Muscle layer of colon (tissue), 2 donors: ENCODE measurements around the gene GPC3.

ENCODE experiments used
- H3K27ac ChIP-seq: one replicate; pipeline ENCODE4 v1.7.0; 2013; ENCODE audit warnings: low read depth, mild to moderate bottlenecking, low read length, moderate library complexity
- H3K27me3 ChIP-seq, 2 donors: one replicate each; pipeline ENCODE4 v1.7.0; 2013; ENCODE audit warnings: low read length in 2 of 2, mild to moderate bottlenecking in 2 of 2; ENCODE audit not compliant: insufficient read depth in 2 of 2, control insufficient read depth in 1 of 2
- H3K36me3 ChIP-seq: one replicate; pipeline ENCODE4 v1.7.0; 2013; ENCODE audit warnings: mild to moderate bottlenecking, low read length; ENCODE audit not compliant: insufficient read depth
- H3K4me1 ChIP-seq: one replicate; pipeline ENCODE4 v1.7.0; 2013; ENCODE audit warnings: mild to moderate bottlenecking, low read length; ENCODE audit not compliant: insufficient read depth
- H3K4me3 ChIP-seq, 2 donors: one replicate each; pipeline ENCODE4 v1.7.0; 2013; ENCODE audit warnings: low read length in 2 of 2, low read depth in 1 of 2, mild to moderate bottlenecking in 1 of 2, moderate library complexity in 1 of 2
- H3K9ac ChIP-seq: one replicate; pipeline ENCODE4 v1.7.0; 2013; ENCODE audit warnings: low read length
- H3K9me3 ChIP-seq: one replicate; pipeline ENCODE4 v1.7.0; 2013; ENCODE audit warnings: mild to moderate bottlenecking, low read length
- donor health status: abdominal sarcoma.
- donor health status: Adenocarcinoma of cecum.

The GPC3 gene

DNA sequence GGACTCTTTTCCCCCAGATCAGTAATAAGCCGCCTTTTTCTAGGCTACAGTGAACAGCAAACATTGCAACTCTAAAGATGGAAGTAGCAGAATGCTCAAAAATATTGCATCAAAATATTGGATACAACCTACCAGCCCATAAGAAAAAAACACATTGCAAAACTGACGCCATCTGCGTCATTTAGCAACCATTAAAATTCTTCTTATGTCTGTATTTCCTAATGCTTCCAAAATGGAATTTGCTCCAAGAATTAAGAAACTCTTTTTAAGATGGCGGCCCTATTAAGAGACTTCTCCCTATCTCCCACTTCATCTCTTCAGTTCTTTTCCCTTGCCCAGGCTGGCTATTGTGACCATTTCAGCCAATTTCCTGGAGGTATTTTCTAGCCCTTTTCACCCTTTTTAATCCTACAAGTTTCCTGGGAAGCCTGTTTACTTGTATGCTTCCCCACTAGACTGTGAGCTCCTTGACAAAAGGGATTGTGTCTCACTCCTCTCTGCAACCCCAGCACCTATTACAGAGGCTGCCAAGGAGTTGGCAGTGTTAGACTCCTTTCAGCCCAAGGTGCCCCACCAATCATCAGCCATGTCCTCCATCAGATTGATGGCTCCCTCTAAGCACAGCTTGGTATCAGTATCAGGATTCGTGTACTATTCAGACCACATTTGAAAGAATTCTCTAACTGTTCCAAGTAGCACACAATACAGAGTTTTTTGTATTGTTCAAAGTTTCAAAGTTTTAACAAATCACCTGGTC, 4.4 kb downstream of the GPC3 start:
- no peaks in the 10 kb centered on the region for H3K36me3 ChIP-seq
- no peak overlapping the region for H3K9ac ChIP-seq
- no peak overlapping the region for H3K4me3 ChIP-seq
- H3K9me3 ChIP-seq = no peaks in the 10 kb centered on the region
- H3K27ac ChIP-seq = no peak overlapping the region
- no peaks in the 10 kb centered on the region for H3K4me1 ChIP-seq
- H3K27me3 ChIP-seq = peaks cover 0 to 19% of the 10 kb centered on the region in 2 donors

DNA sequence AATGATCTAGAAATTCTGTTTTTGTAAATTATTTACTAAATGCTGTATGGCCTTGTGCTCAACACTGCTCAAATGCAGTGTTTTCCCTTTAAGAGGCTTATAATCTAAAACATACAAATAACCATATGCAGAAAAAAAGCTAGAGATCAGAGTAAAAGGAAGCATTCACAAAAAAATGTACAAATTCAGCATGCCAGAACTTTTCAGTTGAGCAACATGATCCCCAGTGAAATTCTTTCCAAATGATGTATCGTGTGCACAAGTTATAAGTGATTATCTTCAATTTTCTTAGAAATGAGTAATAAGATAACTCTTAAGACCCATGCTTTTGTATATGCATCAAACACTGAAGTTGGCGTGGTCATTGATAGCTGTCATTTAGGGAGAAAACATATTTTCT, 5.0 kb downstream of the GPC3 start:
- H3K36me3 ChIP-seq = no peaks in the 10 kb centered on the region
- H3K9ac ChIP-seq = no peak overlapping the region
- no peaks in the 10 kb centered on the region for H3K9me3 ChIP-seq
- H3K4me1 ChIP-seq = no peaks in the 10 kb centered on the region
- peaks cover 0 to 15% of the 10 kb centered on the region in 2 donors for H3K27me3 ChIP-seq
- H3K27ac ChIP-seq = no peak overlapping the region
- no peak overlapping the region for H3K4me3 ChIP-seq

DNA sequence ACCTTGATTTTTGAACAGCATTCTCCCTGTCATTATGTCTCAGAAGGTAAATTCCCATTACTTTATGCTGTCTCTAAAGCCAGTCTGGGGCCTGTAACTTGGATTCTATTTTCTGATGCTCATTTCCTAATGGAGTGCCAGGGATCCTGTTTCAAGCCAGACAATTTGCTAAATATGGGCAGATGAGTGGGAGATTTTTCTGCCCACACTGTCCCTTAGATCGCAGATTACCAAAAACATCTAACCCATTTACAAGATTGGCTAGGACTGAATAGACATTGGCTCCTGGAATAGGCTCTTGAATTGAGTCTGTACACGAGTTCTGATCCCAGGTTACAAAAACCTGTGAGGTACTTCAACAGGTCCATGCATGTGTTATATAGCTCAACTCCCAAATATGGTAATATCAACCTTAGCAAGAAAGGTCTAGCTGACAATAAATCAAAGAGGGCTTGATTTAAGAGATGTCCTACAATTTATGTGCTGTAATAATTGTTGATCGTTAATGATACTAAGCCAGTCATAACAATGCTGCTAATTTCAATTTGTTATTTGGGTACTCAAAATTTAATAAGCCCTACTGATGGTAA, 5.7 kb downstream of the GPC3 start:
- peaks cover 0 to 10% of the 10 kb centered on the region in 2 donors for H3K27me3 ChIP-seq
- no peak overlapping the region for H3K9ac ChIP-seq
- no peaks in the 10 kb centered on the region for H3K4me1 ChIP-seq
- no peaks in the 10 kb centered on the region for H3K36me3 ChIP-seq
- H3K4me3 ChIP-seq = no peak overlapping the region
- no peaks in the 10 kb centered on the region for H3K9me3 ChIP-seq
- H3K27ac ChIP-seq = no peak overlapping the region

DNA sequence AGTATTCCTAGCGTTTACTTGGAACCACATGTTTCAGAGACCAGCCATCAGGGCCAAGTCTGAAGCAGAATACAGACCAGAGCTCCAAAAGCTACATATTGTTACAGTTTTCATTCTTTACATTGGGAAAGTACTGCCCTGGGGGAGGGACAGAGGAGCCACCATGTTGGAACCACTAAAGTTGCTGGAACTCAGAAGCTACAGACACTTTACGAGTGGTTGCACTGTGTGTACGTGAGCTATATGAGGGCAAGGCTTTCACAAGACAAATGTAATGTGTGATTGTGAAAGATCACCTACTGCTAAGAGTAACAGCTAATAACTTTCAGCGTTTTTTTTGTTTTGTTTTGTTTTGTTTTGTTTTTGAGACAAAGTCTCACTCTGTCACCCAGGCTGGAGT, 11.7 kb downstream of the GPC3 start:
- H3K27me3 ChIP-seq = peaks cover 0 to 4% of the 10 kb centered on the region in 2 donors
- no peak overlapping the region for H3K27ac ChIP-seq
- H3K4me3 ChIP-seq = no peak overlapping the region
- no peaks in the 10 kb centered on the region for H3K4me1 ChIP-seq
- H3K36me3 ChIP-seq = no peaks in the 10 kb centered on the region
- H3K9ac ChIP-seq = no peak overlapping the region
- H3K9me3 ChIP-seq = no peaks in the 10 kb centered on the region

DNA sequence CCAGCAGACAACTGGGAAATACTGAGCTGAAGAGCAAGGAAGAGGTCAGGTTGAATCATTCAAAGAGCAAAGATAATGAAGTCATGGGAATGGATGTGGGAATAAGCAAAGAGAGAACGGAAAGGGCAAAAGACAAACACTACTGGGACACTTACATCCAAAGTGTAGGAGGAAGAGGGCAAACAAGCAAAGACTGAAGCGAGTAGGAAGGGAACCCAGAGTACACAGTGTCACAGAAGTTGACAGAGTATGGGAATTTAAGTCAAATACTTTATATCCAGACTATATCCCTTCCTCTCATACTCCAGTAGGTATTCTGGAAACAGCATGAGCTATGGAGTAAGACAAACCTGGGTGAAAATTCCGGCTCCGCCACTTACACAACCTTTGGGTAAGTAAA, 12.5 kb downstream of the GPC3 start:
- no peak overlapping the region for H3K27ac ChIP-seq
- H3K27me3 ChIP-seq = peaks cover 0 to 4% of the 10 kb centered on the region in 2 donors
- H3K4me1 ChIP-seq = no peaks in the 10 kb centered on the region
- H3K9ac ChIP-seq = no peak overlapping the region
- no peaks in the 10 kb centered on the region for H3K36me3 ChIP-seq
- no peaks in the 10 kb centered on the region for H3K9me3 ChIP-seq
- H3K4me3 ChIP-seq = no peak overlapping the region

DNA sequence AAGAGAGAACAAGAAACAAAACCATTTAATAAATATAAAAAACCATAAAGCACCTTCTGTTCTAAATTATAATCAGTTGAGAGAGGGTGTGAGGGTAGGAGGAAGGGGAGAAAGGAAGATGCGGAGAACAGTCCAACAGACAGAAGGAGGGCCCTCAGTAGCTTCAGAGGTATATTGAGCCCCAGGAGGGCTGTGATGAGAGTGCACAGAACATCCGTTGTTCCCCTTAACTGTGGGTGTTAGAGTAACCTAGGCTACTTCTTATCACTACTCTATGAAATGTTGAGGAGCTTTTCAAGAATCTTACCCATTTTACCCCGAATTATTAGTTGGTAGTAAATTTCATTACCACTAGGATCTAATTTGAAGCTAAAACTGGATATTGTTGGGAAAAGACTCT, 13.8 kb downstream of the GPC3 start:
- Histone ChIP-seq H3K9me3 (no peaks in the 10 kb centered on the region), H3K9ac (no peak overlapping the region), H3K4me1 (no peaks in the 10 kb centered on the region), H3K36me3 (no peaks in the 10 kb centered on the region), H3K27me3 (peaks cover 0 to 4% of the 10 kb centered on the region in 2 donors), H3K27ac (no peak overlapping the region), H3K4me3 (no peak overlapping the region)

DNA sequence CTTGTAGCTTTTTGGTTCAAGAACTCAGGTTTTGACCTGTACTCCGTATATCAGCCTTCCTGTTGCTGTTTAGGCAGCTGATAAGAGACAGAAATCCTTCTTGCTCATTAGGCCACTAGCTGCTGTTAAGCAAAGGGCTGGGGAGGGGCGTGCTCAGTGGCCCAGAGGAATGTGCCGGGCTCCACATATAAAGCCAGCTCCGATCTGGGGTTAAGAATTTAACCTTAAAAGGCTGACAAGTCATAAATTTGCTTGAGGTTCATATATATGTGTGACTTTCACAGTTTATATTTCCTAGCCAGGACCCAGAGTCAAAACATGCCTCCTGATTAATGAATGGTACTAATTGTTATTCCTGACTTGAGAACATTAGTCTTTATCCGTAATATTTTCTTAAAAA, 15.3 kb downstream of the GPC3 start:
- Histone ChIP-seq H3K4me3 (no peak overlapping the region), H3K4me1 (no peaks in the 10 kb centered on the region), H3K9me3 (no peaks in the 10 kb centered on the region), H3K27ac (no peak overlapping the region), H3K36me3 (no peaks in the 10 kb centered on the region), H3K27me3 (peaks cover 3 to 4% of the 10 kb centered on the region in 2 donors), H3K9ac (no peak overlapping the region)

DNA sequence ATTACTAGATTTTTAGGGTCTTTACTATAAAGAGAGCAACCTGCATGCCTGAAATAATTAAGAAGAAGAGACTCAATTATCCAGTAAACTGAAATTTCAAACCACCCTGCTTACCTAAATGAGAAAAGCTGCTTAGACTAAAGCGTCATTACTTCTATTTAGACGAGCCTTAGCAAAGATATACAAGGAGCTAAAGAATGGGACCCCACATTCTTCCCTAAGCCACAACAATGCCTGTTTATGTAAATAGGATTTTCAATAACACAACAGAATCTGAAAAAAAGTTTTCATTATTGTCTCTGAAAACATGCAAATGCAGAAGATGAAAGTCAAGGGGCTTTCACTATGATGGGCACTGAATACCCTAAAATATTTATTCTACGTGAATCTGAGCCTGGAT, 16.2 kb downstream of the GPC3 start:
- H3K27ac ChIP-seq = no peak overlapping the region
- peaks cover 4% of the 10 kb centered on the region in 2 donors for H3K27me3 ChIP-seq
- no peaks in the 10 kb centered on the region for H3K4me1 ChIP-seq
- H3K4me3 ChIP-seq = no peak overlapping the region
- no peaks in the 10 kb centered on the region for H3K9me3 ChIP-seq
- H3K9ac ChIP-seq = no peak overlapping the region
- no peaks in the 10 kb centered on the region for H3K36me3 ChIP-seq

DNA sequence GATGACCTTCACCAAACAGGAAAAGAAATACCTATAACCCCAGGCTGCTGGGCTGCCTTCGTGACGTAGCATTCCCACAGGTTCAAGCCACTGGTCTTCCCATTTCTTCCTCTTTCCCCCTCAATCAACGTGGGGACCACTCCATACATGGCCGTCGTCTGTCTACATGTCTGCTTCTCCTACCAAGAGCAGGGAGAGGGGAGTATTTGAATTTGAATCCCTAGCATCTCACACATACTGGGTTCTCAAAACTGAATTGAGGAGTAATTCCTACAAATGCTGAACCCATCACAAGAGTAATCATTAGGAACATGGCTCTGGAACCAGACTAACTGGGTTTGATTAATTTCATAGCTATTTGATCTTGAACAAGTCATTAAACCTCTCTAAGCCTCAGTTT, 17.3 kb downstream of the GPC3 start:
- Histone ChIP-seq H3K9me3 (no peaks in the 10 kb centered on the region), H3K27ac (no peak overlapping the region), H3K36me3 (no peaks in the 10 kb centered on the region), H3K4me3 (no peak overlapping the region), H3K9ac (no peak overlapping the region), H3K27me3 (peaks cover 4% of the 10 kb centered on the region in 2 donors), H3K4me1 (no peaks in the 10 kb centered on the region)

DNA sequence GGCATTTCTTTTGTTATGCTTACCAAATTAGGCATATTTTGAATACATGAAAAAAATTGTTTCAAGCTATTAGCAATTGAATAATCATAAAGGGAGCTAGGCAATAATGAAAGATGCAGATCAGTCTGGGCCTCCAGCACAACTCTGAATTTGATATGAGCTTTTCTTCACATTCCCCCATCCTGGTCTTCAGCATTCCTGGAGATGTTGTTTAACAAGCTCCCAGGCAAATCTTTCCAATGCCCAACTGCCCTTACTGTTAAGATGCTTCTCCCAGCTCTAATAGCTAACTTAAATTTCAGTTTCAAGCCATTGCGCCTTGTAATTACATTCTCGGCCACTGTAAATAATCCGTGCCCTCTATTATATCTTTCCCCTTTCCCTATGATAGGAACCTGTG, 19.2 kb downstream of the GPC3 start:
- Histone ChIP-seq H3K4me1 (no peaks in the 10 kb centered on the region), H3K9me3 (no peaks in the 10 kb centered on the region), H3K27ac (no peak overlapping the region), H3K27me3 (peaks cover 4% of the 10 kb centered on the region in 2 donors), H3K9ac (no peak overlapping the region), H3K4me3 (no peak overlapping the region), H3K36me3 (no peaks in the 10 kb centered on the region)

DNA sequence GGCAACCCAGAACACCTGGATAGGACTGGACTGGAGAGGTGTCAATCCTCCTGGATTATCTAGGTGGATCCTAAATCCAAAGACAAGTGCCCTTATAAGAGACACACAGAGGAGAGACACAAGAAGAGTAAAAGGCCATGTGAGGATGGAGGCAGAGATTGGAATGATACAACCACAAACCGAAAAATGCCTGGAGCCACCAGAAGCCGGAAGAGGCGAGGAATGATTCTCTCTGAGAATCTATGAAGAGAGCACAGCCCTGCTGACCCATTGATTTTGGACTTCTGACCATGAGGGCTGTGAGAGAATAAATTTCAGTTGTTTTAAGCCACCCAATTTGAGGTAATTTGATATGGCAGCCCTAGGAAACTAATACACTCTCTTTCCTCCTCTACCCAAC, 20.1 kb downstream of the GPC3 start:
- H3K36me3 ChIP-seq = no peaks in the 10 kb centered on the region
- no peak overlapping the region for H3K27ac ChIP-seq
- no peak overlapping the region for H3K9ac ChIP-seq
- peaks cover 4% of the 10 kb centered on the region in 2 donors for H3K27me3 ChIP-seq
- H3K4me1 ChIP-seq = no peaks in the 10 kb centered on the region
- no peak overlapping the region for H3K4me3 ChIP-seq
- no peaks in the 10 kb centered on the region for H3K9me3 ChIP-seq

DNA sequence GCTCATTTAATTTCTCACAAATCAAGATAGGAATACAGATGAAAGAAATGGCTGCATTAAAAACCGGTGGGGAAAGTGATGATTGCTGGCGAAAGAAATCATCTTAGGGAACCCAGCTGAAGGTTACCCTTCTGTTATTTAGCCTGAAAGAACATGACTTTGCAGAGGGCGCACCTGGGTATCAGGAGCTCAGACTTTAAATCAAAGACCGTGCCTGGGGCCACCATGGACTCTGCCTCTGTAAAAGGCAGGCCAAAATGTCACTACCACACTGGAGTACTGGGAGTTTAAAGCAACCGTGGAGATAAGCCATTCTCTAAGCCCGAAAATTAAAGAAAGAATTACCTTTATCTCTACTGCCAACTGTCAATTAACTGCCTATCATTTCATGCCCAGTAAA, 24.3 kb downstream of the GPC3 start:
- H3K4me3 ChIP-seq = no peak overlapping the region
- H3K4me1 ChIP-seq = no peaks in the 10 kb centered on the region
- H3K27me3 ChIP-seq = peaks cover 4% of the 10 kb centered on the region in 2 donors
- H3K27ac ChIP-seq = no peak overlapping the region
- H3K9ac ChIP-seq = no peak overlapping the region
- no peaks in the 10 kb centered on the region for H3K36me3 ChIP-seq
- H3K9me3 ChIP-seq = no peaks in the 10 kb centered on the region
